Caco-2 (cell line): Measurements from ENCODE around the gene MOGAT1. TPM values are rescaled to one million over a fixed set of nuclear protein-coding genes. Genes with fewer than 3 reads are reported as not detected.

ENCODE experiments used
- BruUV-seq: library from RNA; stranded (reverse); fragments of 400-500 nt; replicated peaks from 2 replicates; lab custom pipeline; 2021; lab: Mats Ljungman, UMichigan
- CTCF ChIA-PET: fragments of 300-600 bp; sonication (Branson Sonifier 250); formaldehyde crosslinking; loops from one replicate; lab custom pipeline; 2022; ENCODE audit warnings: antibody characterized with exemption; lab: Charles Lee
- POLR2A ChIA-PET: fragments of 300-600 bp; sonication (Branson Sonifier 250); formaldehyde crosslinking; loops from one replicate; lab custom pipeline; 2022; ENCODE audit warnings: antibody characterized with exemption; lab: Charles Lee
- DNase-seq, 2 experiments: peaks; one replicate each; pipeline versions ENCODE4 v3.0.0 to v3.0.0-alpha.2; 2020 to 2022
- H3K27me3 ChIP-seq: replicated peaks from 2 replicates; pipeline ENCODE4 v1.6.0; 2011; ENCODE audit warnings: low read length; ENCODE audit not compliant: control insufficient read depth, insufficient read depth
- H3K36me3 ChIP-seq: 2 replicates; pipeline ENCODE4 v1.5.1; 2011; ENCODE audit warnings: low read length; ENCODE audit not compliant: control insufficient read depth, insufficient read depth
- H3K4me1 ChIP-seq: fragments of 250-450 bp; sonication (Bioruptor Pico); 2 replicates; pipeline ENCODE4 v1.5.1; 2020; ENCODE audit warnings: mild to moderate bottlenecking
- H3K4me3 ChIP-seq: 2 replicates; pipeline ENCODE4 v1.5.1; 2011; ENCODE audit warnings: low read depth, mild to moderate bottlenecking, control low read depth, low read length
- H3K9me3 ChIP-seq: fragments of 250-450 bp; sonication (Bioruptor Pico); 2 replicates; pipeline ENCODE4 v1.5.1; 2020; ENCODE audit warnings: mild to moderate bottlenecking, moderate library complexity
- H3K27ac Mint-ChIP-seq: one replicate; pipeline ENCODE4 v1.8.0; 2022; ENCODE audit warnings: mixed read lengths; ENCODE audit not compliant: unreplicated experiment
- H3K27me3 Mint-ChIP-seq: one replicate; pipeline ENCODE4 v1.8.0; 2022; ENCODE audit warnings: mixed read lengths; ENCODE audit not compliant: insufficient read depth, unreplicated experiment
- H3K36me3 Mint-ChIP-seq: one replicate; pipeline ENCODE4 v1.8.0; 2022; ENCODE audit warnings: mild to moderate bottlenecking, mixed read lengths; ENCODE audit not compliant: insufficient read depth, unreplicated experiment
- H3K4me1 Mint-ChIP-seq: one replicate; pipeline ENCODE4 v1.8.0; 2022; ENCODE audit warnings: low read depth, mixed read lengths; ENCODE audit not compliant: unreplicated experiment
- H3K4me3 Mint-ChIP-seq: one replicate; pipeline ENCODE4 v1.8.0; 2022; ENCODE audit warnings: mild to moderate bottlenecking, moderate library complexity, mixed read lengths; ENCODE audit not compliant: unreplicated experiment
- H3K9me3 Mint-ChIP-seq: one replicate; pipeline ENCODE4 v1.8.0; 2022; ENCODE audit warnings: mixed read lengths; ENCODE audit not compliant: unreplicated experiment
- CTCF ChIP-seq, 2 experiments: fragments of 200-600 bp in 1 of 2; IDR thresholded peaks; 1 replicate in 1 of 2; 2 replicates in 1 of 2; pipeline versions ENCODE4 v1.5.1 to v1.8.0; 2011 to 2022; ENCODE audit warnings: antibody characterized with exemption in 1 of 2, control low read depth in 1 of 2, inconsistent platforms in 1 of 2, low read depth in 1 of 2, low read length in 1 of 2, mild to moderate bottlenecking in 1 of 2, moderate library complexity in 1 of 2; ENCODE audit not compliant: insufficient read depth in 1 of 2, severe bottlenecking in 1 of 2, unreplicated experiment in 1 of 2
- intact Hi-C: fragments of 100-400 bp; cut with micrococcal nuclease; formaldehyde crosslinking; loops from one replicate; pipeline ENCODE4 v1.10.0; 2022; ENCODE audit not compliant: unreplicated experiment
- total RNA-seq: library from RNA; stranded (reverse); gene quantifications from 2 replicates; pipeline ENCODE4 v1.2.3, GENCODE V29; 2022

The MOGAT1 gene
- total RNA-seq, 1 experiment from 2014 or later = not detected

DNA sequence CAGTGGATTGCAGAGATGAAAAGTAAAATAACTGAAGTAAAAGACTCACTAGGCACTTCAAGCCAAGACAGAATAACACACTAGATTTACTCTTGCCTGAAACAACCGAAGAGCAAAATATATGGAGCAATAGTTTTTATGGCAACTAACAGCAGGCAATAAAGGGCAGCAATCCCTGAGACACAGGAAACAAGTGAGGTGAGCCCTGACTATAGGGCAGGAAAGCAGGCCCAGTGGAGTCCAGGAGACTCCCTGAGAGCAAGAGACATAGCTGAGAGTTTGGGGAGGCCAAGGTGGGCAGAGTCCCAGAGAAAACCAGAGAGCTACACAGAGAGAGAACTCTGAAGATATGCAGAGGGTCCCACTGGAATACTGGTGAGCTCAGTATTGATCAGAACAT, 34.4 kb upstream of the MOGAT1 start:
- H3K36me3 Mint-ChIP-seq = peaks cover 64% of the 10 kb centered on the region
- H3K4me1 Mint-ChIP-seq = no peaks in the 10 kb centered on the region
- Histone ChIP-seq H3K9me3 (no peaks in the 10 kb centered on the region), H3K4me3 (no peak overlapping the region), H3K36me3 (peaks cover 3% of the 10 kb centered on the region; the same call in 1 of the 2 replicates), H3K27me3 (no peaks in the 10 kb centered on the region), H3K4me1 (no peaks in the 10 kb centered on the region)
- H3K27ac Mint-ChIP-seq = no peak overlapping the region
- no peak for TF ChIP-seq CTCF (IDR thresholded peaks at IDR 0.05; ENCODE audit: insufficient read depth in 1 of 2, low read depth in 1 of 2, low read length in 1 of 2, severe bottlenecking in 1 of 2, unreplicated experiment in 1 of 2)
- ChIA-PET POLR2A (no interaction called here), CTCF (no interaction called here)
- BruUV-seq = no TSS peak
- H3K9me3 Mint-ChIP-seq = no peaks in the 10 kb centered on the region
- no peak overlapping the region for H3K4me3 Mint-ChIP-seq
- intact Hi-C loops = no loop called here
- no peak for DNase-seq
- H3K27me3 Mint-ChIP-seq = no peaks in the 10 kb centered on the region

- Mint-ChIP-seq H3K36me3 (peaks cover 52% of the 10 kb centered on the region), H3K27ac (no peak overlapping the region), H3K27me3 (no peaks in the 10 kb centered on the region), H3K4me3 (no peak overlapping the region), H3K9me3 (no peaks in the 10 kb centered on the region), H3K4me1 (no peaks in the 10 kb centered on the region)
- no peak for DNase-seq
- Histone ChIP-seq H3K4me3 (no peak overlapping the region), H3K4me1 (no peaks in the 10 kb centered on the region), H3K27me3 (no peaks in the 10 kb centered on the region), H3K9me3 (no peaks in the 10 kb centered on the region), H3K36me3 (peaks cover 4% of the 10 kb centered on the region; the same call in 1 of the 2 replicates)
- intact Hi-C loops = no loop called here
- ChIA-PET CTCF (interaction anchor here (0.7 kb wide), 2 partner anchors 13 to 161 kb away, joined by 3 read pairs; no protein-coding TSS in a partner anchor), POLR2A (no interaction called here)
- BruUV-seq = no TSS peak
- no peak for TF ChIP-seq CTCF (IDR thresholded peaks at IDR 0.05; ENCODE audit: insufficient read depth in 1 of 2, low read depth in 1 of 2, low read length in 1 of 2, severe bottlenecking in 1 of 2, unreplicated experiment in 1 of 2)
Observed at GRCh38 chr2:222641336-222641735, 30.1 kb upstream of the MOGAT1 start.

GRCh38 chr2:222643134-222643533, 28.3 kb upstream of the MOGAT1 start:
- no peak for DNase-seq
- peaks cover 53% of the 10 kb centered on the region for H3K36me3 Mint-ChIP-seq
- intact Hi-C loops = no loop called here
- TF ChIP-seq CTCF (IDR thresholded peaks at IDR 0.05; ENCODE audit: insufficient read depth in 1 of 2, low read depth in 1 of 2, low read length in 1 of 2, severe bottlenecking in 1 of 2, unreplicated experiment in 1 of 2) = no peak
- H3K4me3 Mint-ChIP-seq = no peak overlapping the region
- peaks cover 1% of the 10 kb centered on the region; the same call in 1 of the 2 replicates for H3K36me3 ChIP-seq
- H3K9me3 ChIP-seq = no peaks in the 10 kb centered on the region
- H3K27me3 Mint-ChIP-seq = no peaks in the 10 kb centered on the region
- H3K4me1 Mint-ChIP-seq = no peaks in the 10 kb centered on the region
- no peak overlapping the region for H3K27ac Mint-ChIP-seq
- H3K9me3 Mint-ChIP-seq = no peaks in the 10 kb centered on the region
- no peaks in the 10 kb centered on the region for H3K4me1 ChIP-seq
- no peak overlapping the region for H3K4me3 ChIP-seq
- H3K27me3 ChIP-seq = no peaks in the 10 kb centered on the region
- no TSS peak for BruUV-seq
- ChIA-PET CTCF (no interaction called here), POLR2A (no interaction called here)
